ENCODE measurements around the gene ZNF205. TPM values are rescaled to one million over a fixed set of nuclear protein-coding genes. Genes with fewer than 3 reads are reported as not detected.
A peak's percentile ranks its signal among the peaks of the same experiment; 100 is the strongest.

Gene ZNF205
- total and polyA plus RNA-seq, 2 of the 13 experiments (the other 11 are each of a cell fraction or from before 2014, with no cell fraction given): 5.8 to 10.2 TPM

GRCh38 chr16:3134338-3135125, 22.1 kb downstream of the ZNF205 start, which contains the start of gene ZNF213 (continued):
- TF ChIP-seq ZNF280D (CRISPR knock-in tag; IDR thresholded peaks at IDR 0.05) (no peak), KDM5A (IDR thresholded peaks at IDR 0.05; ENCODE audit: borderline replicate concordance, low read length) (peak; percentile 91), ARNT2 (CRISPR knock-in tag; IDR thresholded peaks at IDR 0.05; ENCODE audit: low read depth) (no peak), DRAP1 (CRISPR knock-in tag; IDR thresholded peaks at IDR 0.05) (peak; percentile 61), ZNF850 (CRISPR knock-in tag; conservative IDR thresholded peaks at IDR 0.05) (no peak), ZNF124 (CRISPR knock-in tag; IDR thresholded peaks at IDR 0.05) (no peak), ARID2 (CRISPR knock-in tag; IDR thresholded peaks at IDR 0.05; ENCODE audit: borderline replicate concordance) (no peak), SNAPC4 (CRISPR knock-in tag; IDR thresholded peaks at IDR 0.05) (peak; percentile 64; the same call in 1 of the 2 replicates), XRCC5 (optimal IDR thresholded peaks at IDR 0.05; ENCODE audit: low read length) (peak; percentile 45), KLF13 (CRISPR knock-in tag; IDR thresholded peaks at IDR 0.05) (no peak), ZNF784 (CRISPR knock-in tag; IDR thresholded peaks at IDR 0.05; ENCODE audit: borderline replicate concordance) (peak; percentile 10; the same call in 1 of the 2 replicates), ZNF768 (CRISPR knock-in tag; IDR thresholded peaks at IDR 0.05) (peak; percentile 59; the same call in 1 of the 2 replicates), SKIL (CRISPR knock-in tag; IDR thresholded peaks at IDR 0.05; ENCODE audit: borderline replicate concordance) (peak; percentile 36; the same call in 1 of the 2 replicates), ERF (CRISPR knock-in tag; IDR thresholded peaks at IDR 0.05) (peak; percentile 14; the same call in 1 of the 2 replicates), ZNF589 (CRISPR knock-in tag; conservative IDR thresholded peaks at IDR 0.05) (0 out of 2 replicates have a peak, but pooled peaks have one; percentile 43), RARA (CRISPR knock-in tag; IDR thresholded peaks at IDR 0.05) (no peak), NRL (CRISPR knock-in tag; IDR thresholded peaks at IDR 0.05; ENCODE audit: borderline replicate concordance) (peak; percentile 73; the same call in 1 of the 2 replicates)

All from HepG2 (cell line).